Mesendoderm (in vitro differentiated cells): ENCODE measurements around the gene METAP2.

Experiments
- DNase-seq: peaks from one replicate; pipeline ENCODE4 v3.0.0; 2013
- H2AK5ac ChIP-seq: 2 replicates; pipeline ENCODE4 v1.6.1; 2013; ENCODE audit warnings: low read length, inconsistent platforms
- H2BK120ac ChIP-seq: 2 replicates; pipeline ENCODE4 v1.6.1; 2013; ENCODE audit warnings: low read depth, mild to moderate bottlenecking, low read length, moderate library complexity, mixed read lengths
- H2BK15ac ChIP-seq: replicated peaks from 2 replicates; pipeline ENCODE4 v1.6.1; 2013; ENCODE audit warnings: low read depth, mild to moderate bottlenecking, moderate library complexity
- H2BK5ac ChIP-seq: 2 replicates; pipeline ENCODE4 v1.6.1; 2013; ENCODE audit warnings: low read length, inconsistent platforms
- H3K18ac ChIP-seq: 2 replicates; pipeline ENCODE4 v1.6.1; 2013; ENCODE audit warnings: mild to moderate bottlenecking, low read length, mixed read lengths
- H3K23ac ChIP-seq: one replicate; pipeline ENCODE4 v1.6.1; 2013; ENCODE audit warnings: low read length
- H3K27ac ChIP-seq: 2 replicates; pipeline ENCODE4 v1.5.1; 2013; ENCODE audit warnings: low read depth, mild to moderate bottlenecking, inconsistent platforms, low read length, moderate library complexity
- H3K27me3 ChIP-seq: 2 replicates; pipeline ENCODE4 v1.6.1; 2013; ENCODE audit warnings: low read length, control low read depth, mild to moderate bottlenecking, inconsistent platforms; ENCODE audit not compliant: insufficient read depth, poor library complexity
- H3K36me3 ChIP-seq: 2 replicates; pipeline ENCODE4 v1.6.1; 2013; ENCODE audit warnings: low read length, inconsistent platforms; ENCODE audit not compliant: control insufficient read depth, insufficient read depth
- H3K4ac ChIP-seq: one replicate; pipeline ENCODE4 v1.6.1; 2013; ENCODE audit warnings: low read depth, mild to moderate bottlenecking, low read length, moderate library complexity
- H3K4me1 ChIP-seq: 2 replicates; pipeline ENCODE4 v1.6.1; 2013; ENCODE audit warnings: low read depth, low read length, inconsistent platforms; ENCODE audit not compliant: control insufficient read depth
- H3K4me2 ChIP-seq: 2 replicates; pipeline ENCODE4 v1.6.1; 2013; ENCODE audit warnings: low read length
- H3K4me3 ChIP-seq: 2 replicates; pipeline ENCODE4 v1.5.1; 2013; ENCODE audit warnings: mild to moderate bottlenecking, low read length
- H3K56ac ChIP-seq: one replicate; pipeline ENCODE4 v1.6.1; 2013; ENCODE audit warnings: low read length
- H3K79me1 ChIP-seq: 2 replicates; pipeline ENCODE4 v1.6.1; 2013; ENCODE audit warnings: low read length, inconsistent platforms
- H3K79me2 ChIP-seq: 2 replicates; pipeline ENCODE4 v1.6.1; 2013; ENCODE audit warnings: mild to moderate bottlenecking, low read length; ENCODE audit not compliant: control insufficient read depth, insufficient read depth
- H3K9ac ChIP-seq: 2 replicates; pipeline ENCODE4 v1.6.1; 2013; ENCODE audit warnings: low read length, inconsistent platforms
- H4K5ac ChIP-seq: one replicate; pipeline ENCODE4 v1.6.1; 2013; ENCODE audit warnings: low read length
- H4K8ac ChIP-seq: one replicate; pipeline ENCODE4 v1.6.1; 2013; ENCODE audit warnings: low read depth, mild to moderate bottlenecking, control low read depth, low read length, moderate library complexity
- WGBS: extraction: QIAGEN DNeasy Blood & Tissue Kit; methylation state at CpG from one replicate; pipeline ENCODE4 v1.1.7; 2013; ENCODE audit warnings: low lambda C conversion rate, missing lambda C conversion rate; ENCODE audit not compliant: insufficient coverage; ENCODE audit errors: extremely low coverage; 5-methylcytosine and 5-hydroxymethylcytosine counted together

METAP2 gene

DNA sequence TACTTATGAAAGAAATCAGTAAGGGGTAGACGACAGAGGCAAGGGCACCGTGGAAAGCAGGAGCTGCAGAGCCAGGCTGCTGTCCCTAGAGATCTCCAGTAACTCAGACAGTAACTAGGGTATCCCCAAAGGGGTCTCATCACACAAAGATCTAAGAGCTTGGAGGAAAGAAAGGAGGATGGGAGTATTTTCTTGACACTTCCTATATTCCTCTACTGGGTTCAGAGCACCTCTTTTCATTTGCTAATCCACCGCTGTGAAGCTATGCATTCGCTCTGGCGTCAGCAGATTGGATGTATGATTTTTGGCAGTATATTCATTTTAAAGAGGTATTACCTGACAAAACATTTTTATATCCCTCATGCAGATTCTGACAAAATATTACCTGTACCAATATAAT is 64.7 kb downstream of the METAP2 start:
- no peaks in the 10 kb centered on the region for H3K36me3 ChIP-seq
- no peak overlapping the region for H3K23ac ChIP-seq
- no peaks in the 10 kb centered on the region for H3K79me1 ChIP-seq
- peak overlapping the region; percentile 84 for H3K18ac ChIP-seq
- no peaks in the 10 kb centered on the region for H3K27me3 ChIP-seq
- no peak overlapping the region for H2AK5ac ChIP-seq
- H3K4ac ChIP-seq, result no peak overlapping the region
- H2BK5ac ChIP-seq, result no peak overlapping the region
- no peak overlapping the region for H3K4me2 ChIP-seq
- H2BK15ac ChIP-seq, result peak overlapping the region; percentile 13
- H3K27ac ChIP-seq, result no peak overlapping the region
- peaks cover 2% of the 10 kb centered on the region for H3K4me1 ChIP-seq
- no peak overlapping the region for H3K4me3 ChIP-seq
- DNase-seq, result peak; percentile 30
- peaks cover 6% of the 10 kb centered on the region for H3K79me2 ChIP-seq
- H3K9ac ChIP-seq, result no peak overlapping the region
- no peak overlapping the region for H4K8ac ChIP-seq
- no peak overlapping the region for H4K5ac ChIP-seq
- no peak overlapping the region for H3K56ac ChIP-seq
- H2BK120ac ChIP-seq, result no peak overlapping the region
- WGBS, result no CpG with 5 or more reads among the region's 5 CpGs

DNA sequence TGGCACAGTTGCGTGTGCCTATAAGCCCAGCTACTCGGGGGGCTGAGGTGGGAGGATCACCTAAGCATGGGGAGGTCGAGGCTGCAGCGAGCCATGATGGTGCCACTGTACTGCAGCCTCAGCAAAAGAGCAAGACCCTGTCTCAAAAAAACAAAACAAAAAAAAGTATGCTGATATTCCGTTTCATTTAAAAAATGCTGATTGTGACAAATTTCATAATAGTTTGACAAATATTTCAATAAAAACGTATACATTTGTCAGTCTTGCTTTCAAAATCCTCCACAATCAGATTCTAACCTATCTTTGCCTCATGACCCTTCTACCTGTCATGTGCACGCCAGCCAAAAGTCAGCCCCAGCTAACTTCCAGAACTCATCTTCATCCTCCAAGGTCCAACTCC is 67.5 kb downstream of the METAP2 start:
- Histone ChIP-seq H3K23ac (no peak overlapping the region), H3K27me3 (no peaks in the 10 kb centered on the region), H3K4me2 (no peak overlapping the region), H3K79me1 (no peaks in the 10 kb centered on the region), H3K4ac (no peak overlapping the region), H3K79me2 (peaks cover 3% of the 10 kb centered on the region), H3K18ac (no peak overlapping the region), H3K4me3 (no peak overlapping the region), H3K36me3 (no peaks in the 10 kb centered on the region), H2BK5ac (no peak overlapping the region), H4K5ac (no peak overlapping the region), H3K27ac (no peak overlapping the region), H3K56ac (no peak overlapping the region), H2AK5ac (no peak overlapping the region), H2BK15ac (no peak overlapping the region), H4K8ac (no peak overlapping the region), H3K4me1 (peaks cover 6% of the 10 kb centered on the region), H2BK120ac (no peak overlapping the region), H3K9ac (no peak overlapping the region)
- DNase-seq, result no peak
- WGBS, result no CpG with 5 or more reads among the region's 7 CpGs

DNA sequence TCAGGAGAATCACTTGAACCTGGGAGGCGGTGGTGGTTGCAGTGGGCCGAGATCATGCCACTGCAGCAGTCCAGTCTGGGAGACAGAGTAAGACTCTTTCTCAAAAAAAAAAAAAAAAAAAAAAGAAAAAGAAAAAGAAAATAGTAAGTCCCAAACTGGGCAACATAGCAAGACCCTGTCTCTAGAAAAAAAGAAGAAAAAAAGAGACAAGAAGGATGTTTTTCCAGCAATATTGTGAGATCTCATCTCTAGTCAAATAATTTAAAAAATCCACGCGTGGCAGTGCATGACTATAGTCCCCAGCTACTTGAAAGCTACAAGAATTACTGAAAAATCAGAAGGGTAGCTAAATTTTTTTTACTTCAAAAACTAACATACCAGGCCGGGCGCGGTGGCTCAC is 69.4 kb downstream of the METAP2 start:
- WGBS, result no CpG with 5 or more reads among the region's 7 CpGs
- Histone ChIP-seq H2BK15ac (no peak overlapping the region), H3K79me1 (no peaks in the 10 kb centered on the region)

DNA sequence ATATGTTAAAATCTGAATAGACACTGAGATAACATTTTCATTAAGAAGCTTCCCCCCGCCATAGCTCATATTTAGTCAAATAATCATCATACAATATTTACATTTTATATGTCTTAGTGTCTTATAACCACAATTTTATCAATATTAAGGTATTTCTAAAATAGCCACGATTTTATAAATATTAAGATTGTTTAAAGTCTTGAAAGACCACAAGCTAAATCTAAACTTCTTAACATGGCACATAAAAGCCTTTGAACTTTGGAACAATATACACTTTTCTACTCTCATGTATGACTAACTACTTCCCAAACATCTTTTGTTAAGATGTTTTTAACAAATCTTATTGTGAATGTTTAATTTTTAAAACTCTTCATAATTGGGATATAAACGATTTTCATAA is 70.8 kb downstream of the METAP2 start:
- no peak overlapping the region for H4K5ac ChIP-seq
- H2BK120ac ChIP-seq, result no peak overlapping the region
- no peak overlapping the region for H3K27ac ChIP-seq
- no peaks in the 10 kb centered on the region for H3K36me3 ChIP-seq
- H2BK15ac ChIP-seq, result no peak overlapping the region
- H2AK5ac ChIP-seq, result no peak overlapping the region
- no peak overlapping the region for H3K4me2 ChIP-seq
- DNase-seq, result no peak
- H2BK5ac ChIP-seq, result no peak overlapping the region
- no peak overlapping the region for H3K56ac ChIP-seq
- peaks cover 4% of the 10 kb centered on the region for H3K4me1 ChIP-seq
- no peak overlapping the region for H4K8ac ChIP-seq
- H3K18ac ChIP-seq, result no peak overlapping the region
- 100% methylated on average over 1 of the region's 3 CpGs for WGBS
- no peak overlapping the region for H3K9ac ChIP-seq
- no peaks in the 10 kb centered on the region for H3K27me3 ChIP-seq
- H3K79me1 ChIP-seq, result no peaks in the 10 kb centered on the region
- no peak overlapping the region for H3K23ac ChIP-seq
- H3K79me2 ChIP-seq, result peaks cover 1% of the 10 kb centered on the region
- no peak overlapping the region for H3K4me3 ChIP-seq
- H3K4ac ChIP-seq, result no peak overlapping the region

More for the DNA sequence above, 69.4 kb downstream of the METAP2 start:
- H3K4me1 ChIP-seq, result peaks cover 6% of the 10 kb centered on the region
- DNase-seq, result no peak
- peaks cover 1% of the 10 kb centered on the region for H3K79me2 ChIP-seq
- no peak overlapping the region for H4K5ac ChIP-seq
- H3K18ac ChIP-seq, result no peak overlapping the region
- H2AK5ac ChIP-seq, result no peak overlapping the region
- H3K36me3 ChIP-seq, result no peaks in the 10 kb centered on the region
- no peak overlapping the region for H4K8ac ChIP-seq
- H3K23ac ChIP-seq, result no peak overlapping the region
- no peak overlapping the region for H3K9ac ChIP-seq
- no peaks in the 10 kb centered on the region for H3K27me3 ChIP-seq
- H3K27ac ChIP-seq, result no peak overlapping the region
- no peak overlapping the region for H2BK120ac ChIP-seq
- H3K4ac ChIP-seq, result no peak overlapping the region
- H2BK5ac ChIP-seq, result no peak overlapping the region
- H3K56ac ChIP-seq, result no peak overlapping the region
- H3K4me3 ChIP-seq, result no peak overlapping the region
- H3K4me2 ChIP-seq, result no peak overlapping the region

- Histone ChIP-seq H4K5ac (no peak overlapping the region), H3K27me3 (no peaks in the 10 kb centered on the region), H3K9ac (no peak overlapping the region), H3K27ac (no peak overlapping the region), H3K36me3 (no peaks in the 10 kb centered on the region), H3K4ac (no peak overlapping the region), H3K4me1 (peaks cover 4% of the 10 kb centered on the region), H3K4me3 (no peak overlapping the region), H3K56ac (no peak overlapping the region), H2BK5ac (no peak overlapping the region), H3K4me2 (no peak overlapping the region), H3K23ac (no peak overlapping the region), H4K8ac (no peak overlapping the region), H3K79me1 (no peaks in the 10 kb centered on the region), H2BK15ac (no peak overlapping the region), H3K18ac (no peak overlapping the region), H2AK5ac (no peak overlapping the region), H2BK120ac (no peak overlapping the region), H3K79me2 (peaks cover 1% of the 10 kb centered on the region)
- DNase-seq, result no peak
- WGBS, result no CpG with 5 or more reads among the region's 4 CpGs
Observed at GRCh38 chr12:95545303-95545702, 71.4 kb downstream of the METAP2 start.

GRCh38 chr12:95545731-95546490 is 72.0 kb downstream of the METAP2 start:
- no peaks in the 10 kb centered on the region for H3K79me1 ChIP-seq
- H3K36me3 ChIP-seq, result no peaks in the 10 kb centered on the region
- no peak for DNase-seq
- H3K56ac ChIP-seq, result no peak overlapping the region
- H2BK5ac ChIP-seq, result no peak overlapping the region
- H3K4me3 ChIP-seq, result no peak overlapping the region
- H3K4ac ChIP-seq, result no peak overlapping the region
- H3K27me3 ChIP-seq, result no peaks in the 10 kb centered on the region
- no peak overlapping the region for H4K8ac ChIP-seq
- no peak overlapping the region for H3K4me2 ChIP-seq
- no CpG with 5 or more reads among the region's 8 CpGs for WGBS
- no peak overlapping the region for H3K18ac ChIP-seq
- H3K23ac ChIP-seq, result no peak overlapping the region
- peaks cover 4% of the 10 kb centered on the region for H3K4me1 ChIP-seq
- no peak overlapping the region for H4K5ac ChIP-seq
- no peak overlapping the region for H3K27ac ChIP-seq
- no peak overlapping the region for H3K9ac ChIP-seq
- H2BK120ac ChIP-seq, result no peak overlapping the region
- no peak overlapping the region for H2AK5ac ChIP-seq
- H3K79me2 ChIP-seq, result peaks cover 1% of the 10 kb centered on the region
- H2BK15ac ChIP-seq, result no peak overlapping the region
